HEK293 (cell line): Measurements from ENCODE around the gene BIRC3.

Experiments
- CTCF ChIA-PET: fragments of 350-600 bp; formaldehyde crosslinking; extraction: SDS; loops from one replicate; lab custom pipeline; 2021; ENCODE audit warnings: antibody characterized with exemption; lab: Yijun Ruan, JAX
- POLR2A ChIA-PET: fragments of 300-600 bp; formaldehyde crosslinking; extraction: SDS; loops from one replicate; lab custom pipeline; 2020; ENCODE audit warnings: antibody characterized with exemption, inconsistent platforms; lab: Yijun Ruan, JAX
- H3K27ac ChIP-seq: fragments of 200-500 bp; sonication (Bioruptor generic); 2 replicates; pipeline ENCODE4 v1.5.1; 2014; ENCODE audit warnings: low read depth, low read length, control low read depth, inconsistent platforms; ENCODE audit errors: extremely low read depth
- H3K36me3 ChIP-seq, 2 experiments: fragments of 200-500 bp in 1 of 2; sonication (Bioruptor generic) in 1 of 2; 1 replicate in 1 of 2; 2 replicates in 1 of 2; pipeline ENCODE4 v1.5.1; 2014 to 2017; ENCODE audit warnings: inconsistent platforms in 2 of 2, low read length in 2 of 2; ENCODE audit not compliant: control insufficient read depth in 2 of 2, insufficient read depth in 1 of 2
- H3K4me1 ChIP-seq: fragments of 200-500 bp; sonication (Bioruptor generic); 2 replicates; pipeline ENCODE4 v1.5.1; 2014; ENCODE audit warnings: mild to moderate bottlenecking, low read length, inconsistent platforms; ENCODE audit not compliant: control insufficient read depth, insufficient read depth
- H3K4me3 ChIP-seq: 2 replicates; pipeline ENCODE4 v1.5.1; 2011; ENCODE audit warnings: low read depth, mild to moderate bottlenecking, control low read depth, low read length, moderate library complexity
- H3K9me3 ChIP-seq: fragments of 200-500 bp; sonication (Bioruptor generic); 2 replicates; pipeline ENCODE4 v1.5.1; 2014; ENCODE audit warnings: low read depth, low read length, inconsistent platforms; ENCODE audit not compliant: control insufficient read depth, insufficient read depth
- OVOL3 ChIP-seq: fragments of 450-650 bp; formaldehyde crosslinking; IDR thresholded peaks from 2 replicates; pipeline ENCODE4 v1.5.1; 2016; ENCODE audit warnings: missing biosample characterization, missing genetic modification characterization
- PRDM4 ChIP-seq: fragments of 450-650 bp; formaldehyde crosslinking; IDR thresholded peaks from 2 replicates; pipeline ENCODE4 v1.5.1; 2017; ENCODE audit warnings: missing biosample characterization, missing genetic modification characterization
- YY2 ChIP-seq: fragments of 450-650 bp; formaldehyde crosslinking; IDR thresholded peaks from 2 replicates; pipeline ENCODE4 v1.5.1; 2016; ENCODE audit warnings: missing biosample characterization, missing genetic modification characterization
- ZBTB26 ChIP-seq: fragments of 450-650 bp; formaldehyde crosslinking; optimal IDR thresholded peaks from 2 replicates; pipeline ENCODE3; 2016; ENCODE audit warnings: missing biosample characterization, mild to moderate bottlenecking, missing genetic modification characterization
- ZNF112 ChIP-seq: fragments of 450-650 bp; formaldehyde crosslinking; IDR thresholded peaks from 2 replicates; pipeline ENCODE4 v1.5.0; 2017; ENCODE audit warnings: missing biosample characterization, missing genetic modification characterization
- ZNF138 ChIP-seq: fragments of 450-650 bp; formaldehyde crosslinking; IDR thresholded peaks from 2 replicates; pipeline ENCODE4 v1.5.1; 2016; ENCODE audit warnings: missing biosample characterization, missing genetic modification characterization, borderline replicate concordance
- ZNF37A ChIP-seq: fragments of 450-650 bp; IDR thresholded peaks from 2 replicates; pipeline ENCODE4 v1.5.1; 2018; ENCODE audit warnings: missing biosample characterization, missing genetic modification characterization
- ZNF404 ChIP-seq: fragments of 450-650 bp; formaldehyde crosslinking; IDR thresholded peaks from 2 replicates; pipeline ENCODE4 v1.5.1; 2017; ENCODE audit warnings: missing biosample characterization, missing genetic modification characterization
- ZNF433 ChIP-seq: fragments of 450-650 bp; formaldehyde crosslinking; IDR thresholded peaks from 2 replicates; pipeline ENCODE4 v1.5.1; 2016; ENCODE audit warnings: missing biosample characterization, missing genetic modification characterization, low read depth
- ZNF621 ChIP-seq: fragments of 450-650 bp; formaldehyde crosslinking; IDR thresholded peaks from 2 replicates; pipeline ENCODE4 v1.5.1; 2017; ENCODE audit warnings: missing biosample characterization, missing genetic modification characterization
- ZNF654 ChIP-seq: fragments of 450-650 bp; formaldehyde crosslinking; IDR thresholded peaks from 2 replicates; pipeline ENCODE4 v1.5.1; 2016; ENCODE audit warnings: low read depth, missing biosample characterization, missing genetic modification characterization
- ZNF664 ChIP-seq: fragments of 450-650 bp; formaldehyde crosslinking; IDR thresholded peaks from 2 replicates; pipeline ENCODE4 v1.5.1; 2016; ENCODE audit warnings: missing biosample characterization, missing genetic modification characterization
- ZNF670 ChIP-seq: fragments of 450-650 bp; formaldehyde crosslinking; IDR thresholded peaks from 2 replicates; pipeline ENCODE4 v1.5.1; 2016; ENCODE audit warnings: missing biosample characterization, missing genetic modification characterization, low read depth
- TF ChIP-seq, protein P1 (sequence below): fragments of 450-650 bp; formaldehyde crosslinking; IDR thresholded peaks from 2 replicates; pipeline ENCODE4 v1.5.1; 2016; ENCODE audit warnings: missing biosample characterization, missing genetic modification characterization

Gene BIRC3

GRCh38 chr11:102361086-102362031 is 44.1 kb downstream of the BIRC3 start (continued):
- no peak for TF ChIP-seq ZNF37A (tag by site-specific recombination)

GRCh38 chr11:102364991-102365390 is 47.7 kb downstream of the BIRC3 start:
- no peak overlapping the region for H3K27ac ChIP-seq
- H3K4me3 ChIP-seq: no peak overlapping the region
- CTCF ChIA-PET: interaction anchor here (0.5 to 2.4 kb wide), 5 partner anchors 10 to 366 kb away, joined by 3 to 9 read pairs (median 3); no protein-coding TSS in a partner anchor
- POLR2A ChIA-PET: no interaction called here
- TF ChIP-seq, protein P1, sequence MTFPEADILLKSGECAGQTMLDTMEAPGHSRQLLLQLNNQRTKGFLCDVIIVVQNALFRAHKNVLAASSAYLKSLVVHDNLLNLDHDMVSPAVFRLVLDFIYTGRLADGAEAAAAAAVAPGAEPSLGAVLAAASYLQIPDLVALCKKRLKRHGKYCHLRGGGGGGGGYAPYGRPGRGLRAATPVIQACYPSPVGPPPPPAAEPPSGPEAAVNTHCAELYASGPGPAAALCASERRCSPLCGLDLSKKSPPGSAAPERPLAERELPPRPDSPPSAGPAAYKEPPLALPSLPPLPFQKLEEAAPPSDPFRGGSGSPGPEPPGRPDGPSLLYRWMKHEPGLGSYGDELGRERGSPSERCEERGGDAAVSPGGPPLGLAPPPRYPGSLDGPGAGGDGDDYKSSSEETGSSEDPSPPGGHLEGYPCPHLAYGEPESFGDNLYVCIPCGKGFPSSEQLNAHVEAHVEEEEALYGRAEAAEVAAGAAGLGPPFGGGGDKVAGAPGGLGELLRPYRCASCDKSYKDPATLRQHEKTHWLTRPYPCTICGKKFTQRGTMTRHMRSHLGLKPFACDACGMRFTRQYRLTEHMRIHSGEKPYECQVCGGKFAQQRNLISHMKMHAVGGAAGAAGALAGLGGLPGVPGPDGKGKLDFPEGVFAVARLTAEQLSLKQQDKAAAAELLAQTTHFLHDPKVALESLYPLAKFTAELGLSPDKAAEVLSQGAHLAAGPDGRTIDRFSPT (tag by site-specific recombination): no peak
- no peak for TF ChIP-seq ZNF433 (tag by site-specific recombination)
- no peak for TF ChIP-seq ZNF621 (tag by site-specific recombination)
- no peak for TF ChIP-seq YY2 (tag by site-specific recombination)
- no peak for TF ChIP-seq PRDM4
- no peak for TF ChIP-seq ZNF404 (tag by site-specific recombination)
- no peak for TF ChIP-seq ZNF670 (tag by site-specific recombination)
- no peak for TF ChIP-seq ZNF138 (tag by site-specific recombination)
- no peak for TF ChIP-seq ZNF664
- no peak for TF ChIP-seq ZNF112
- TF ChIP-seq OVOL3 (tag by site-specific recombination): no peak
- no peaks in the 10 kb centered on the region for H3K4me1 ChIP-seq
- no peaks in the 10 kb centered on the region for H3K9me3 ChIP-seq
- peaks cover 4 to 81% of the 10 kb centered on the region in 2 experiments for H3K36me3 ChIP-seq

DNA sequence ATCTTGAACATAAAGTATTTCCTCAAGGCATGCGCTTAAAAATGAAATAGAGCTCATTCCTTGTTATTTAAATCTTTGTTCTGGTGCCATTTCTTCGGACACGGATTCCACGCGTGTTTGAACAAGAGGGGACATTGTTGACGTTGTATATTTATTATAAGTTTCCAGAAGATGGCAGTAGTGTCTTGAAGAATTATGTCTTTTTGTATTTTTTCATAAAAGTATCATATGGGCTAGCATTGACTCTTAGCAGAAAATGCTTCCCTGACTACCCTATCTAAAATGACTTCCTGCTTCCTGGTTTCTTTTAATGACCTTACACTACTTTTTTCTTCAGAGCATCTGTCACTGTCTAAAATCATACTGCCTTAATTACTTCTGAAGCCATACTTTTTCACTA is 50.1 kb downstream of the BIRC3 start:
- Histone ChIP-seq H3K9me3 (no peaks in the 10 kb centered on the region), H3K4me3 (no peak overlapping the region), H3K4me1 (no peaks in the 10 kb centered on the region), H3K27ac (no peak overlapping the region), H3K36me3 (peaks cover 4 to 62% of the 10 kb centered on the region in 2 experiments)
- ChIA-PET CTCF (interaction anchor here (0.6 to 2.4 kb wide), 9 partner anchors 9 to 1365 kb away, joined by 3 to 9 read pairs (median 3); no protein-coding TSS in a partner anchor), POLR2A (interaction anchor here (0.8 kb wide), 1 partner anchor 20 kb away, joined by 4 read pairs; the partner anchor contains the start of gene BIRC2)
- TF ChIP-seq ZNF654 (peak; percentile 13; the same call in 1 of the 2 replicates), ZBTB26 (tag by site-specific recombination) (no peak)
